Measurements from ENCODE around the gene LTC4S.
A peak's percentile ranks its signal among the peaks of the same experiment; 100 is the strongest.

Gene LTC4S

DNA sequence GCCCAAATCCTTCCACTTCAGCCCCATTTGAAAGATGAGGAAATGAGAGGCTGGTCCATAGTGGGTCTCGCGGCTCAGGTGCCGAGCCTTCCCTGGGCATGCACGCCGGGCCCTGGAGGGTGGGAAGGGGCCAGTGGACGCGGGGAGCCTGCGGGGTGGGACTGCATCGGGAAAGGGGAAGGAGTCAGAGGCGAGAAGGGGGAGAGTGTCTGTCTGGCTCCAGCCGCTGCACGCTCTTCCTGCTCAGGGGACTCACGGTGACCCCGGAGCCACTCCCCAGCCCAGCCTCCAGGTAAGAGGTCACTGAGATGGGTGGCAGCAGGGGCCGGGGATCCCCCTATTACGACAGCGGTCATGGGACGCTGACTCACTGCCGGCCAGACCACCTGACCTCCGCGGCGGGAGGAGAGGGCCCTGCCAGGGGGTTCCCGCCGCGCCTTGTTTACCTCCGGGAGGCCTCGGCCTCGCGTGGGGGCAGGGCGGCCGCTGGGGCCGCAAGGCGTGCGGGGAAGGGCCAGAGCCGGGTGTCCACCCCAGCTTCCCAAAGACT lies 25.0 kb downstream of the LTC4S start:
- no peaks in the 10 kb centered on the region for H3K36me3 ChIP-seq (ENCODE audit: control insufficient read depth, insufficient read depth, low read length)
- 5% methylated on average over 35 of the region's 35 CpGs for WGBS, 2 experiments
- H3K9me3 ChIP-seq (ENCODE audit: control insufficient read depth, low read length), result no peaks in the 10 kb centered on the region
- peak overlapping the region; percentile 22 for H3K4me3 ChIP-seq (ENCODE audit: insufficient read depth, low read depth, low read length)
- H3K27me3 ChIP-seq (ENCODE audit: control insufficient read depth, insufficient read depth, low read length, poor library complexity, severe bottlenecking), result peaks cover 35% of the 10 kb centered on the region
- no peak overlapping the region for H3K27ac ChIP-seq (ENCODE audit: insufficient read depth, low read depth, low read length, poor library complexity, severe bottlenecking)
- peaks cover 27% of the 10 kb centered on the region for H3K4me1 ChIP-seq (ENCODE audit: control insufficient read depth, insufficient read depth, low read length)

DNA sequence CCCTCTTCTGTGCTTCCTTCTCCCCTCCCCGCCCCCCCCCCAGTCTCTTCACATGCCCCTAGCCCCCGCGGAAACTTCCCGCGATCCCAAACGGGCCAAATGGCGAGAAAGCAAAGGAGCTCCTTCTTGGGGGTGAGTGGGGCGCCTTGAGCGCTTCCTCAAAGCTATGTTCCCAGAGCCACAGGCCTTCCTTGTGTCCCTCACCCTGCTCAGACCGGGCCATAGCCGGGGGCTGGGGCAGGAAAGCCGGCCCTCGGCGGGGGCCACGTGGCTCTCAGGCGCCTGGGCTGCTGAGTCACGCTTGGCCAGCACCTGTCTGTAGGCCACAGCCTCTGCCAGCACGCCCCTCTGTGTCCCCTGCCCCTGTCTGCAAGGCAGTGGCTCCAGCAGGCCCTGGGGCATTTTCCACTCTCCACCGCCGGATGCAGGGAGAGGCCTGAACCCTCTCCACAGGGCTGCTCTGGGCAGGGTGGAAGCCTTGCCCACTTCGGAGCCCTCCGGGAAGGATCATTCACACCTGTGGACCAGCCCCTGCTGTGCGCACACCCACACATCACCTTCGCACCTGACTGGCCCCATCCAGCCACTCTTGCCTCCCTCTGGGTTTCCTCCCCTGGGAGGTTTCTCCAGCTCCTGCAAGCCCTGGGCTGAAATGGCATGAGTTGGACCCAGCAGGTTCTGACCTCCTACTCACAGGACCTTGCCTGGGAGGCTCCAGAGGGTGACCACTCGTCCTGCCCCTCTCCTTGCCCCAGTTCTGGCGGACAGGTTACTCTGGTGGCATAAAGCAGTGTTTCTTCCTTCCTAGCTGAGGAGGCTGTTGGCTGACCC lies 25.7 kb downstream of the LTC4S start:
- no peaks in the 10 kb centered on the region for H3K36me3 ChIP-seq (ENCODE audit: control insufficient read depth, insufficient read depth, low read length)
- 40 to 42% methylated on average over 25 of the region's 26 CpGs for WGBS, 2 experiments
- H3K4me3 ChIP-seq (ENCODE audit: insufficient read depth, low read depth, low read length), result no peak overlapping the region
- peaks cover 35% of the 10 kb centered on the region for H3K27me3 ChIP-seq (ENCODE audit: control insufficient read depth, insufficient read depth, low read length, poor library complexity, severe bottlenecking)
- H3K27ac ChIP-seq (ENCODE audit: insufficient read depth, low read depth, low read length, poor library complexity, severe bottlenecking), result no peak overlapping the region
- H3K9me3 ChIP-seq (ENCODE audit: control insufficient read depth, low read length), result no peaks in the 10 kb centered on the region
- peaks cover 27% of the 10 kb centered on the region for H3K4me1 ChIP-seq (ENCODE audit: control insufficient read depth, insufficient read depth, low read length)

- no peaks in the 10 kb centered on the region for H3K9me3 ChIP-seq (ENCODE audit: control insufficient read depth, low read length)
- H3K27me3 ChIP-seq (ENCODE audit: control insufficient read depth, insufficient read depth, low read length, poor library complexity, severe bottlenecking), result peaks cover 35% of the 10 kb centered on the region
- WGBS, 2 experiments, result 84 to 87% methylated on average over 12 of the region's 12 CpGs
- H3K27ac ChIP-seq (ENCODE audit: insufficient read depth, low read depth, low read length, poor library complexity, severe bottlenecking), result no peak overlapping the region
- peaks cover 27% of the 10 kb centered on the region for H3K4me1 ChIP-seq (ENCODE audit: control insufficient read depth, insufficient read depth, low read length)
- no peak overlapping the region for H3K4me3 ChIP-seq (ENCODE audit: insufficient read depth, low read depth, low read length)
- no peaks in the 10 kb centered on the region for H3K36me3 ChIP-seq (ENCODE audit: control insufficient read depth, insufficient read depth, low read length)
These were observed 26.3 kb downstream of the LTC4S start for GRCh38 chr5:179820127-179820482.

GRCh38 chr5:179820483-179821297 lies 26.9 kb downstream of the LTC4S start, which contains the start of gene SQSTM1:
Gene SQSTM1 (plus strand): TSS chr5:179820905. CDS start chr5:179820937, 32 bp downstream.
- H3K27ac ChIP-seq (ENCODE audit: insufficient read depth, low read depth, low read length, poor library complexity, severe bottlenecking), result peak within 1 kb of the TSS; percentile 78
- H3K27me3 ChIP-seq (ENCODE audit: control insufficient read depth, insufficient read depth, low read length, poor library complexity, severe bottlenecking), result peaks cover 35% of the 10 kb centered on the region
- no peaks in the 10 kb centered on the region for H3K9me3 ChIP-seq (ENCODE audit: control insufficient read depth, low read length)
- H3K4me1 ChIP-seq (ENCODE audit: control insufficient read depth, insufficient read depth, low read length), result peaks cover 27% of the 10 kb centered on the region
- peak within 1 kb of the TSS; percentile 87 for H3K4me3 ChIP-seq (ENCODE audit: insufficient read depth, low read depth, low read length)
- WGBS, 2 experiments, result 2% methylated on average over 81 of the region's 81 CpGs
- H3K36me3 ChIP-seq (ENCODE audit: control insufficient read depth, insufficient read depth, low read length), result peaks cover 6% of the 10 kb centered on the region

- Histone ChIP-seq H3K27ac (ENCODE audit: insufficient read depth, low read depth, low read length, poor library complexity, severe bottlenecking) (peak overlapping the region; percentile 78), H3K4me1 (ENCODE audit: control insufficient read depth, insufficient read depth, low read length) (peaks cover 27% of the 10 kb centered on the region), H3K27me3 (ENCODE audit: control insufficient read depth, insufficient read depth, low read length, poor library complexity, severe bottlenecking) (peaks cover 29% of the 10 kb centered on the region), H3K4me3 (ENCODE audit: insufficient read depth, low read depth, low read length) (peak overlapping the region; percentile 87), H3K9me3 (ENCODE audit: control insufficient read depth, low read length) (no peaks in the 10 kb centered on the region), H3K36me3 (ENCODE audit: control insufficient read depth, insufficient read depth, low read length) (peaks cover 8% of the 10 kb centered on the region)
- WGBS, 2 experiments, result 0 to 1% methylated on average over 54 of the region's 54 CpGs
These were observed 27.7 kb downstream of the LTC4S start for GRCh38 chr5:179821298-179822058.

DNA sequence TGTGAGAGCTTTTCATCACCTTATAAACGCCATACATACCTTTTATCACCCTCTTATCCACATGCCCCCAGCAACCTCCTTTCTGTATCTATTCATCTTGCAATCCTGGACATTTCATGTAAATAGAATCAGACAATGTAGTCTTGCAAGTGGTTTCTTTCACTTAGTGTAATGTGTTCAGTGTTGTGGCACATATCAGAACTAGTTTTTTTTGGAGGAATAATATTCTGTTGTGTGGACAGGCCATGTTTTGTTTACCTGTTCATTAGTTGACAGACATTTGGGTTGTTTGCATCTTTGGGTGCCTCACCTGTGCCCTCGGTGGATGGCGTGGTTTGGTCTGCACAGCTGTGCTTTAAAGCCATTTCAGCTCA lies 28.3 kb downstream of the LTC4S start:
- peak overlapping the region; percentile 87 for H3K4me3 ChIP-seq (ENCODE audit: insufficient read depth, low read depth, low read length)
- peaks cover 27% of the 10 kb centered on the region for H3K4me1 ChIP-seq (ENCODE audit: control insufficient read depth, insufficient read depth, low read length)
- H3K27me3 ChIP-seq (ENCODE audit: control insufficient read depth, insufficient read depth, low read length, poor library complexity, severe bottlenecking), result peaks cover 24% of the 10 kb centered on the region
- no peak overlapping the region for H3K27ac ChIP-seq (ENCODE audit: insufficient read depth, low read depth, low read length, poor library complexity, severe bottlenecking)
- WGBS, 2 experiments, result 73 to 93% methylated on average over 3 of the region's 3 CpGs
- no peaks in the 10 kb centered on the region for H3K9me3 ChIP-seq (ENCODE audit: control insufficient read depth, low read length)
- peaks cover 8% of the 10 kb centered on the region for H3K36me3 ChIP-seq (ENCODE audit: control insufficient read depth, insufficient read depth, low read length)

DNA sequence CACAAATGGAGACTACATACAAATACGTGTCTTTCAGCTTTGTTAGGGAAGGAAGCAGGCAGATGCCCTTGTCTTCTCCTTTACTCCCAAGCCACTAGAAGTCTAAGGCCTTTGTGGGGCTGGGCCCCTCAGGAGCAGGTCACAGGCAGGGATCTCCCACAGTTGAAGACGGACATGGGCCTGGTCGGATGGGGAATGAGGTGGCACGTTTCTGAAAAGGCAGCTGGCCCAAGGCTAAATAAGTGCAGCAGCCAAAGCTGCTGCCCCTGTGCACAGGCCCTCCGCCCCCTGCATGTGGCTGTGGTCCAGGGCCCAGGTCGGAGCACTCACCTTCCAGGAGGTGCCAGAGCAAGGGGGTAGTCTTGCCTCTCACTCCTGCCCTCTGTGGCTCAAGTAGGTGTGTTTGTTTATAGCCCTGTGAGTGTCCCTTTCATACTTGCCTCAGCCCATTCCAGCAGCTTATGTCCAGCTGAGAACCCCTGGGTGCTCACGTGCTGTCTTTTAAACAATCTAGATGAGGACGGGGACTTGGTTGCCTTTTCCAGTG lies 28.7 kb downstream of the LTC4S start:
- Histone ChIP-seq H3K4me3 (ENCODE audit: insufficient read depth, low read depth, low read length) (no peak overlapping the region), H3K36me3 (ENCODE audit: control insufficient read depth, insufficient read depth, low read length) (peaks cover 8% of the 10 kb centered on the region), H3K27ac (ENCODE audit: insufficient read depth, low read depth, low read length, poor library complexity, severe bottlenecking) (no peak overlapping the region), H3K9me3 (ENCODE audit: control insufficient read depth, low read length) (no peaks in the 10 kb centered on the region), H3K27me3 (ENCODE audit: control insufficient read depth, insufficient read depth, low read length, poor library complexity, severe bottlenecking) (peaks cover 19% of the 10 kb centered on the region), H3K4me1 (ENCODE audit: control insufficient read depth, insufficient read depth, low read length) (peaks cover 27% of the 10 kb centered on the region)
- 71 to 73% methylated on average over 8 of the region's 8 CpGs for WGBS, 2 experiments

GRCh38 chr5:179823937-179824744 lies 30.4 kb downstream of the LTC4S start:
- Histone ChIP-seq H3K27ac (ENCODE audit: insufficient read depth, low read depth, low read length, poor library complexity, severe bottlenecking) (no peak overlapping the region), H3K4me3 (ENCODE audit: insufficient read depth, low read depth, low read length) (no peak overlapping the region), H3K9me3 (ENCODE audit: control insufficient read depth, low read length) (no peaks in the 10 kb centered on the region), H3K27me3 (ENCODE audit: control insufficient read depth, insufficient read depth, low read length, poor library complexity, severe bottlenecking) (peaks cover 5% of the 10 kb centered on the region), H3K36me3 (ENCODE audit: control insufficient read depth, insufficient read depth, low read length) (peaks cover 12% of the 10 kb centered on the region), H3K4me1 (ENCODE audit: control insufficient read depth, insufficient read depth, low read length) (peaks cover 18% of the 10 kb centered on the region)
- 96% methylated on average over 22 of the region's 22 CpGs for WGBS, 2 experiments

DNA sequence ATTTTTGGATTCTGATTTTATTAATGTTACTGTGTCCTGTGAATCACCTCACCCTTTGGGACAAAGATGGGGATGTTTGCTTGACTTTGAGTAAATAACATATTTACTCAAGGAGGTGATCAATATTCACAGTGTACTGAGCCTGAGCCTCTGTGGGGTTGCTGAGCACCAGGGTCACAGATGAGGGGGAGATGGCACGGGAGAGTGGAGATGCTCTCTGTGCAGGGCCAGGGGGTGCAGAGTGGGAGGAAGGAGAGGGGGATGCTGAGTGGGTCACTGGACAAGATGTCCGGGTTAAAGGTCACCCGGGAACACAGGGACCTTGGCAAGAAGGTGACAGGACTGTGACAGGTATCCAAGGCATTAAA lies 30.9 kb downstream of the LTC4S start:
- H3K27me3 ChIP-seq (ENCODE audit: control insufficient read depth, insufficient read depth, low read length, poor library complexity, severe bottlenecking), result no peaks in the 10 kb centered on the region
- 96 to 97% methylated on average over 3 of the region's 3 CpGs for WGBS, 2 experiments
- H3K4me1 ChIP-seq (ENCODE audit: control insufficient read depth, insufficient read depth, low read length), result peaks cover 14% of the 10 kb centered on the region
- no peaks in the 10 kb centered on the region for H3K9me3 ChIP-seq (ENCODE audit: control insufficient read depth, low read length)
- no peak overlapping the region for H3K4me3 ChIP-seq (ENCODE audit: insufficient read depth, low read depth, low read length)
- peaks cover 14% of the 10 kb centered on the region for H3K36me3 ChIP-seq (ENCODE audit: control insufficient read depth, insufficient read depth, low read length)
- no peak overlapping the region for H3K27ac ChIP-seq (ENCODE audit: insufficient read depth, low read depth, low read length, poor library complexity, severe bottlenecking)

Data from ectodermal cell (in vitro differentiated cells).